Measurements from ENCODE around the gene CDH23.

GRCh38 chr10:71765906-71766716, 369.4 kb downstream of the CDH23 start:
- TF ChIP-seq CTCF (IDR thresholded peaks at IDR 0.05; ENCODE audit: poor library complexity, severe bottlenecking): no peak
- no peak for TF ChIP-seq POLR2AphosphoS5 (IDR thresholded peaks at IDR 0.05)

Measured in neural cell (in vitro differentiated cells).